Mesothelial cell of epicardium (in vitro differentiated cells): ENCODE data around the gene ASTN2. TPM values are rescaled to one million over a fixed set of nuclear protein-coding genes. Genes with fewer than 3 reads are reported as not detected.

Experiments used
- DNase-seq, 2 experiments: peaks; one replicate each; pipeline ENCODE4 v3.0.0; 2021; ENCODE audit warnings: low spot score in 2 of 2; ENCODE audit not compliant: unreplicated experiment in 2 of 2
- H3K27ac Mint-ChIP-seq: 2 replicates; pipeline ENCODE4 v1.8.0; 2021; ENCODE audit warnings: mixed read lengths
- H3K27me3 Mint-ChIP-seq: 2 replicates; pipeline ENCODE4 v1.8.0; 2021; ENCODE audit warnings: low read depth, mixed read lengths
- H3K36me3 Mint-ChIP-seq: 2 replicates; pipeline ENCODE4 v1.8.0; 2021; ENCODE audit warnings: mixed read lengths
- H3K4me1 Mint-ChIP-seq: 2 replicates; pipeline ENCODE4 v1.8.0; 2021; ENCODE audit warnings: mixed read lengths
- H3K4me3 Mint-ChIP-seq: 2 replicates; pipeline ENCODE4 v1.8.0; 2021; ENCODE audit warnings: mild to moderate bottlenecking, moderate library complexity, mixed read lengths
- H3K9me3 Mint-ChIP-seq: 2 replicates; pipeline ENCODE4 v1.8.0; 2021; ENCODE audit warnings: mixed read lengths
- total RNA-seq: library from RNA; stranded (reverse); gene quantifications from 3 replicates; pipeline ENCODE4 v1.2.1, GENCODE V29; 2021
- TF ChIP-seq, protein P1 (sequence below): fragments of 200-600 bp; sonication (generic); IDR thresholded peaks from one replicate; pipeline ENCODE4 v1.5.0; 2021; ENCODE audit warnings: antibody characterized with exemption; ENCODE audit not compliant: unreplicated experiment

Gene ASTN2
- total RNA-seq, 1 donor from 2014 or later: 12.2 TPM

DNA sequence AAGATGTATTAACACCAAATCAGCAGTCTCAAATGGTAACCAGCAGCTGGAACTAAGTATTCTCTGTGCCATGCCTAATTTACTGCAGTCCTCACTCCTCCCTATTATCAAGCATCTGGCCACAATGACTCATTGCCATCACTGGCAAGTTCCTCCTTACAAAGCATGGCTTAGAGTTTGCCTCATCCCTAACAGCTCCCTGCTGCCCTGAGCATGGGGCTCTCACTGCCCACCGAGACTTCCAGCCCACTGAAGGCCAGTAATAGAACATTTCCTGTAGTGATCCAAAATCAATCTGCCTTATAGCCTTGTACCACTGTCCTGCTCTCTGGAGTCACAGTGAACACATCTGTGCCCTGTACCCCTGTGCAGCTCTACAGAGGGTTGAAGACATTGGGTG, 939.7 kb downstream of the ASTN2 start:
- Mint-ChIP-seq H3K4me3 (no peak overlapping the region), H3K4me1 (peaks cover 54% of the 10 kb centered on the region), H3K9me3 (no peaks in the 10 kb centered on the region), H3K27me3 (no peaks in the 10 kb centered on the region), H3K27ac (no peak overlapping the region), H3K36me3 (no peaks in the 10 kb centered on the region)
- TF ChIP-seq, protein P1, sequence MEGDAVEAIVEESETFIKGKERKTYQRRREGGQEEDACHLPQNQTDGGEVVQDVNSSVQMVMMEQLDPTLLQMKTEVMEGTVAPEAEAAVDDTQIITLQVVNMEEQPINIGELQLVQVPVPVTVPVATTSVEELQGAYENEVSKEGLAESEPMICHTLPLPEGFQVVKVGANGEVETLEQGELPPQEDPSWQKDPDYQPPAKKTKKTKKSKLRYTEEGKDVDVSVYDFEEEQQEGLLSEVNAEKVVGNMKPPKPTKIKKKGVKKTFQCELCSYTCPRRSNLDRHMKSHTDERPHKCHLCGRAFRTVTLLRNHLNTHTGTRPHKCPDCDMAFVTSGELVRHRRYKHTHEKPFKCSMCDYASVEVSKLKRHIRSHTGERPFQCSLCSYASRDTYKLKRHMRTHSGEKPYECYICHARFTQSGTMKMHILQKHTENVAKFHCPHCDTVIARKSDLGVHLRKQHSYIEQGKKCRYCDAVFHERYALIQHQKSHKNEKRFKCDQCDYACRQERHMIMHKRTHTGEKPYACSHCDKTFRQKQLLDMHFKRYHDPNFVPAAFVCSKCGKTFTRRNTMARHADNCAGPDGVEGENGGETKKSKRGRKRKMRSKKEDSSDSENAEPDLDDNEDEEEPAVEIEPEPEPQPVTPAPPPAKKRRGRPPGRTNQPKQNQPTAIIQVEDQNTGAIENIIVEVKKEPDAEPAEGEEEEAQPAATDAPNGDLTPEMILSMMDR: no peak
- no peak for DNase-seq

DNA sequence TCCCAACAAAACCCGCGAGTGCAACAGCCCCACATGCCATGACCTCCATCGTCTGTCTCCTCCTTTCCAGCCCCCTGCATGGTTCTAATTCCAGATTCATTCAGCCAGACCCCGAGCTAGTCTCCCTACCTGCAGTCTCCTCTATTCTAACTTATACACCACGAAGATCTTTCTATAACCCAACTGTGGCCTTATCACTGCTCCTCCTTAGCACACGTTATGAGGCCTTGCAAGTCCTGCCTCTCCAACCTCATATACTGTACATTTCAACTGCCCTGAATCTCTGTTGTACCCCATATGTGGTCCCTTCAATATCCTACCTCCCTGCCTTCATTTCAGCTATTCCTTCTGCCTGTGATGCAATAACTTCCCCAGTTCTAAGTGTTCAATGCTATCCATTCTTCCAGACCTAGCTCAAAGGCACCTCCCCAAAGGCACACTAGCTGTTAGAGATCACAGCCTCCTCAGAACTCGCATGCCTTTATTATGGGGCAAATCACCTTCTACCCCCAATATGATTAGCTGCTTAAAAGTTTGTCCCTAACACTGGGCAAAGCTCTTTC, 942.8 kb downstream of the ASTN2 start:
- no peak for DNase-seq
- TF ChIP-seq, protein P1: no peak
- Mint-ChIP-seq H3K36me3 (no peaks in the 10 kb centered on the region), H3K9me3 (no peaks in the 10 kb centered on the region), H3K4me3 (no peak overlapping the region), H3K27ac (peak overlapping the region; percentile 94), H3K4me1 (peaks cover 63% of the 10 kb centered on the region), H3K27me3 (no peaks in the 10 kb centered on the region)

DNA sequence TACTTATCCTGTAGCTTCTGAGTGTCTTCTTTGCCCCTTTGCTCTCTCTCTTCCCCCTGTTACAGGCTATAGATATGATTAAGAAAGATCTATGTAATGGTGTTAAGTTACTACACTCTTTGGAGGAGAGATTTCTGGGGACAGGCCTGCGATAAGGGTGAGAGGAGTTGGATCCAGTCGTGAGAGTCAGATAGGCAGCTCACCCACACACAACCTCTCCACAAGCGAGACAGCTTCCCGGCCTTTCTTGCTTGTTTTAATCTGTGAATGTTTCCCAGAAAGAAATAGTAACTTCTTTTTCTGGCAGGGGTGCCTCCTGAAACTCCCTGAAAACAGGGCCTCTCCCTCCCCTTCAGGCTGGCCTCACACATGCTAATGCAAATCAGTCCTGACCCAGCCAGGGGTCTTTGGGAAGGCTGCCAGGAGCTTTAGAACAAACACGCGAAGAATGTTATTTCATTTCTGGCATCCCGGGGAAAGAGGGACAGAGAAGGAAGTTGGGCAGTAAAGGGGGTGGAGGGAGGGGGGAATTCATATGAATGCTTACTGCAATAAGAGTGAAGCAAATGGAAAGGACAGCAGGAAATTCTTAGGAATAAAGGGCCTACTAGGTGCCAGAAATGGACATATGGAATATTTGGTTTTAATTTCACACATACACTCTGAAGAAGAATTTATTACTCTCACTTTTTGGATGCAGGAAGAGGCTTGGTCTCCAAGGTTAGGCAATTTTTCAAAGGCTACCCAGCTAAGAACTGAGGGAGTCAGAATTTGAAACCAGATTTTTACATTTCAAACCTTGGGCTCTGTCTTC, 943.6 kb downstream of the ASTN2 start:
- DNase-seq: peak; percentile 65 to 86
- Mint-ChIP-seq H3K9me3 (no peaks in the 10 kb centered on the region), H3K4me3 (peak overlapping the region; percentile 18), H3K36me3 (no peaks in the 10 kb centered on the region), H3K4me1 (peaks cover 57% of the 10 kb centered on the region), H3K27ac (peak overlapping the region; percentile 94), H3K27me3 (no peaks in the 10 kb centered on the region)
- TF ChIP-seq, protein P1: no peak

DNA sequence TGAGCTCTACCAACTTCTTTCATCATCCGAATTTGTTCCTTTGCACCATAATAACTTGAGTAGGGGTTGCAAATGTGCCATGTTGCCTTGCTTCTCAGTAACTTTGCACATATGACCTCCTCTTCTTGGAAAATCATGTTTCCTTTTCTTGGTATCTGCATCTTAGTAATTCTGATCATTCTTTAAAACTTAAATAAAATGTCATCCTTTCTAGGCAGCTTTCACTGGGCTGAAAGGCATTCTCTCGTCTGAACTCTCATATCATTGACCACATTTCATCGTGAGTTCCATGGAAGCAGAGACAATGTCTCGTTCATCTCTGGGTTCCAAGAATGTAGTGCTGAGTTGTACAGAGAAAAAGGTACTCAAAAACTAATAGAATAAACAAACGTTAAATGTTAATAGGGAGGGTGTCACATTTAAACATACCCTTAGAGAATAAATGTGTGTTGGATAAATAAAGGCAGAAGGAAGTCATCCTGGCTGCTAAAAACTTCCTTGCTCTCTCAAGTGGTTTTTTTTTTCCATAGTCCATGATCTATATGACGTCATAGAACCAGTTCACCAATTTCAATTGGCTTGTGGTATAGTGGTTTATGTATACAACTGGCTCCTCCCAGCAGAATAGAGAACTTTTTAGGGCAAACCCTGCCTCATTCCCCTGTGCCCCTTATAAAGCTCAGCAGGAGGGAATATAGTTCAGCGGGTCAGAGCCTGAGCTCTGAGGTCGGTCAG, 945.9 kb downstream of the ASTN2 start:
- TF ChIP-seq, protein P1: no peak
- no peaks in the 10 kb centered on the region for H3K36me3 Mint-ChIP-seq
- H3K9me3 Mint-ChIP-seq: no peaks in the 10 kb centered on the region
- DNase-seq: no peak
- no peak overlapping the region for H3K4me3 Mint-ChIP-seq
- H3K27ac Mint-ChIP-seq: peak overlapping the region; percentile 0
- no peaks in the 10 kb centered on the region for H3K27me3 Mint-ChIP-seq
- H3K4me1 Mint-ChIP-seq: peaks cover 52% of the 10 kb centered on the region

DNA sequence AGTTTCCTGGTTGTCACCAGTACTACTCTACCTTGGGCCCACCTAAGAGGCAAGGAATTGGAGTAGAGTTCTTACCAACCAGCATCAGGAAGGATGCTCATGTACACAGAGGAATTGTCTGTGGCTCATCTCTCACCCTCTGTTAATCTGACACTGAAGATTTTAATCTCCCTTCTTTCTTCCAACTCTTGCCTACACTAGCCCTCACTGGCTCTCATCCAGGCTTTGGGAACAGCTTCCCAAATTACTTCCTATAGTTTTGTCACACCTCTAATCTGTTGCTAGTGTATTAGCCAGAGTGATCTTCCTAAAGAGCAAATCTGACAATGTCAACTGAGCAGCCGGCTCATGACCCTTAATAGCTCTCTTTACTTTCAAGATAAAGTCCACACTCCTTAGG, 946.5 kb downstream of the ASTN2 start:
- TF ChIP-seq, protein P1: no peak
- no peaks in the 10 kb centered on the region for H3K27me3 Mint-ChIP-seq
- no peak overlapping the region for H3K4me3 Mint-ChIP-seq
- no peaks in the 10 kb centered on the region for H3K9me3 Mint-ChIP-seq
- no peaks in the 10 kb centered on the region for H3K36me3 Mint-ChIP-seq
- no peak for DNase-seq
- H3K27ac Mint-ChIP-seq: no peak overlapping the region
- H3K4me1 Mint-ChIP-seq: peaks cover 51% of the 10 kb centered on the region
